CD14-positive monocyte (primary cell): ENCODE data around the gene DUSP12. TPM values are rescaled to one million over a fixed set of nuclear protein-coding genes. Genes with fewer than 3 reads are reported as not detected.

ENCODE experiments used
- DNase-seq, 3 donors: peaks; one replicate each; pipeline ENCODE4 v3.0.0-alpha.2; 2011 to 2022
- H2AFZ ChIP-seq: 2 replicates; pipeline ENCODE4 v1.6.0; 2012; ENCODE audit warnings: mild to moderate bottlenecking, low read depth, low read length, inconsistent platforms; ENCODE audit not compliant: insufficient read depth, poor library complexity, severe bottlenecking
- H3K27ac ChIP-seq, 2 donors: 1 replicate in 1 of 2; 2 replicates in 1 of 2; pipeline ENCODE4 v1.5.1; 2012 to 2013; ENCODE audit warnings: low read length in 2 of 2, control low read depth in 1 of 2, inconsistent platforms in 1 of 2, low read depth in 1 of 2, mild to moderate bottlenecking in 1 of 2
- H3K27me3 ChIP-seq, 2 donors: one replicate each; pipeline versions ENCODE4 v1.6.0 to v1.6.1; 2011 to 2013; ENCODE audit warnings: low read length in 2 of 2; ENCODE audit not compliant: control insufficient read depth in 2 of 2, insufficient read depth in 2 of 2
- H3K36me3 ChIP-seq, 2 donors: replicated peaks in 1 of 2; 1 replicate in 1 of 2; 2 replicates in 1 of 2; pipeline versions ENCODE4 v1.5.1 to v1.6.1; 2012 to 2013; ENCODE audit warnings: low read length in 2 of 2, control low read depth in 1 of 2, inconsistent platforms in 1 of 2, mild to moderate bottlenecking in 1 of 2; ENCODE audit not compliant: insufficient read depth in 2 of 2, control insufficient read depth in 1 of 2
- H3K4me1 ChIP-seq, 2 donors: 1 replicate in 1 of 2; 2 replicates in 1 of 2; pipeline versions ENCODE4 v1.5.1 to v1.6.1; 2012 to 2013; ENCODE audit warnings: low read length in 2 of 2, control low read depth in 1 of 2, inconsistent platforms in 1 of 2, mild to moderate bottlenecking in 1 of 2, moderate library complexity in 1 of 2; ENCODE audit not compliant: insufficient read depth in 2 of 2, control insufficient read depth in 1 of 2
- H3K4me2 ChIP-seq: replicated peaks from 2 replicates; pipeline ENCODE3; 2012; ENCODE audit warnings: low read length, moderate library complexity, mild to moderate bottlenecking; ENCODE audit not compliant: poor library complexity, severe bottlenecking; ENCODE audit errors: extremely low read depth
- H3K4me3 ChIP-seq, 3 experiments: fragments of 200-600 bp in 1 of 3; sonication (generic) in 1 of 3; replicated peaks in 1 of 3; 1 replicate in 2 of 3; 2 replicates in 1 of 3; pipeline ENCODE4 v1.5.1; 2011 to 2013; ENCODE audit warnings: low read length in 3 of 3, mild to moderate bottlenecking in 3 of 3, control low read depth in 2 of 3, low read depth in 2 of 3, inconsistent platforms in 1 of 3, moderate library complexity in 1 of 3
- H3K79me2 ChIP-seq: 2 replicates; pipeline ENCODE4 v1.6.0; 2012; ENCODE audit warnings: mild to moderate bottlenecking, control low read depth, inconsistent platforms, low read length, moderate library complexity; ENCODE audit not compliant: insufficient read depth
- H3K9ac ChIP-seq: 2 replicates; pipeline ENCODE4 v1.6.0; 2017; ENCODE audit warnings: low read length, mild to moderate bottlenecking; ENCODE audit not compliant: insufficient read depth, poor library complexity, severe bottlenecking
- H3K9me3 ChIP-seq, 2 donors: replicated peaks in 1 of 2; 1 replicate in 1 of 2; 2 replicates in 1 of 2; pipeline versions ENCODE4 v1.5.1 to v1.6.1; 2012 to 2013; ENCODE audit warnings: low read length in 2 of 2, control low read depth in 1 of 2; ENCODE audit not compliant: control insufficient read depth in 1 of 2, insufficient read depth in 1 of 2
- H4K20me1 ChIP-seq: 2 replicates; pipeline ENCODE4 v1.6.0; 2012; ENCODE audit warnings: mild to moderate bottlenecking, low read length, control low read depth, moderate library complexity; ENCODE audit not compliant: insufficient read depth
- H3K27ac Mint-ChIP-seq, 7 donors: one replicate each; pipeline ENCODE4 v1.8.0; 2020; ENCODE audit warnings: mild to moderate bottlenecking in 7 of 7, mixed read lengths in 7 of 7, moderate library complexity in 6 of 7, inconsistent platforms in 2 of 7
- H3K27me3 Mint-ChIP-seq, 3 donors: one replicate each; pipeline ENCODE4 v1.8.0; 2021 to 2022; ENCODE audit warnings: low read depth in 3 of 3, mild to moderate bottlenecking in 3 of 3, mixed read lengths in 3 of 3, moderate library complexity in 3 of 3, inconsistent platforms in 1 of 3
- H3K36me3 Mint-ChIP-seq, 2 donors: one replicate each; pipeline ENCODE4 v1.8.0; 2020; ENCODE audit warnings: mixed read lengths in 2 of 2, inconsistent platforms in 1 of 2, mild to moderate bottlenecking in 1 of 2
- H3K4me1 Mint-ChIP-seq: one replicate; pipeline ENCODE4 v1.8.0; 2020; ENCODE audit warnings: mild to moderate bottlenecking, mixed read lengths
- H3K4me3 Mint-ChIP-seq, 2 donors: one replicate each; pipeline ENCODE4 v1.8.0; 2020; ENCODE audit warnings: mild to moderate bottlenecking in 2 of 2, mixed read lengths in 2 of 2, moderate library complexity in 1 of 2
- H3K9me3 Mint-ChIP-seq, 7 donors: one replicate each; pipeline ENCODE4 v1.8.0; 2020 to 2022; ENCODE audit warnings: mixed read lengths in 7 of 7, mild to moderate bottlenecking in 6 of 7, moderate library complexity in 6 of 7, inconsistent platforms in 2 of 7
- WGBS: methylation state at CpG from one replicate; pipeline ENCODE4 v1.1.5; 2013; ENCODE audit warnings: missing lambda C conversion rate; ENCODE audit not compliant: insufficient coverage; 5-methylcytosine and 5-hydroxymethylcytosine counted together
- intact Hi-C, 2 donors: fragments of 100-400 bp; cut with micrococcal nuclease; formaldehyde crosslinking; loops; one replicate each; pipeline versions ENCODE4 v1.15.0 to v1.15.1; 2023
- polyA plus RNA-seq, 3 donors: library from polyadenylated mRNA; depleted of rRNA in 1 of 3; unstranded in 2 of 3; stranded (reverse) in 1 of 3; fragments of 300-500 nt in 2 of 3; fragments of >200 nt in 1 of 3; fragmentation: Illumina TruSeq in 2 of 3; gene quantifications; 1 replicate in 2 of 3; 2 replicates in 1 of 3; pipeline ENCODE4 v1.2.3, GENCODE V29; 2012 to 2021
- TF ChIP-seq, protein P1 (sequence below): fragments of 200-600 bp; IDR thresholded peaks from one replicate; pipeline ENCODE4 v1.8.0; 2022; ENCODE audit warnings: antibody characterized with exemption, mild to moderate bottlenecking

The DUSP12 gene
- polyA plus RNA-seq, 3 donors, result 19.0 to 32.0 (median 30.5) TPM

DNA sequence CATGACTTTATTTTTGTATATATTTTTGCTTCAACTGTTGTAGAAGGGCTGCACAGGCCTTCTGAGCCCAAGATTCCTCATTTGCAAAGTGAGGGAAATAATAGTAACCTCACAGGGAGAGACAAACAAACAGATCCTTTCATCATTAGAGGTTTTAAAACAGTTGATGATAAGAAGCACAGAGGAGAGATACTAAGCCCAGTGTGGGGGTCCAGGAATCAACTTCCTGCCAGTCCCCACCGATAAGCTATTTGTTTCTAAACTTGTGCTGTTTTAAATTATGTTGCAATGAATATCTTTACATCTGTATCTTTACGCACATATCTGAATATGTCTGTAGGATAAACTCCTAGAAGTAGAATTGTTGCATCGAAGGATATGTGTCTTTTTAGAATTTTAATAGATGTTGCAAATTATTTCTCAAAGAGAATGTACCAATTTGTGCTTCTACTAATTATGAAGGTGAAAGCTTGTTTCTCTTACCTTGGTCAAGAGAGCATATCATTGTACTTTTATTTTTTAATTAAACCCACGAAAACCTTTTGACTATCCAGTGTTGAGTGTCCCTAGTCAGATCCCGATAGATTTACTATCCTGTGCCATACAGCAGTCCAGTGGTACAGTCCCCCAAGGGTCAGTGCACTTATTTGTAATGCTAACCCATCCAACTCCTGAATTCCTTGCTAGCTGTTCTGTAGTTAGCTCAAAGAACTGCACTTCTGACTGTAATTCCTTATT lies 17.4 kb upstream of the DUSP12 start:
- no peaks in the 10 kb centered on the region for H4K20me1 ChIP-seq
- WGBS, result 100% methylated on average over 1 of the region's 5 CpGs
- Mint-ChIP-seq H3K4me1 (peaks cover 28% of the 10 kb centered on the region), H3K9me3 (peaks cover 0 to 16% (median 5%) of the 10 kb centered on the region in 7 donors), H3K36me3 (peaks cover 2 to 5% of the 10 kb centered on the region in 2 donors), H3K4me3 (peak overlapping the region in 1 of 2 donors; percentile 36), H3K27ac (no peak overlapping the region), H3K27me3 (peaks cover 71 to 92% (median 92%) of the 10 kb centered on the region in 3 donors)
- H2AFZ ChIP-seq, result no peak overlapping the region
- DNase-seq, result no peak
- H3K4me3 ChIP-seq, result no peak overlapping the region
- H3K9ac ChIP-seq, result no peak overlapping the region
- H3K27me3 ChIP-seq, result peaks cover 79 to 95% of the 10 kb centered on the region in 2 donors
- H3K4me1 ChIP-seq, result peaks cover 12 to 30% of the 10 kb centered on the region in 2 donors
- no peak overlapping the region for H3K27ac ChIP-seq
- H3K36me3 ChIP-seq, result no peaks in the 10 kb centered on the region
- H3K79me2 ChIP-seq, result no peaks in the 10 kb centered on the region
- H3K9me3 ChIP-seq, result no peaks in the 10 kb centered on the region
- TF ChIP-seq, protein P1, sequence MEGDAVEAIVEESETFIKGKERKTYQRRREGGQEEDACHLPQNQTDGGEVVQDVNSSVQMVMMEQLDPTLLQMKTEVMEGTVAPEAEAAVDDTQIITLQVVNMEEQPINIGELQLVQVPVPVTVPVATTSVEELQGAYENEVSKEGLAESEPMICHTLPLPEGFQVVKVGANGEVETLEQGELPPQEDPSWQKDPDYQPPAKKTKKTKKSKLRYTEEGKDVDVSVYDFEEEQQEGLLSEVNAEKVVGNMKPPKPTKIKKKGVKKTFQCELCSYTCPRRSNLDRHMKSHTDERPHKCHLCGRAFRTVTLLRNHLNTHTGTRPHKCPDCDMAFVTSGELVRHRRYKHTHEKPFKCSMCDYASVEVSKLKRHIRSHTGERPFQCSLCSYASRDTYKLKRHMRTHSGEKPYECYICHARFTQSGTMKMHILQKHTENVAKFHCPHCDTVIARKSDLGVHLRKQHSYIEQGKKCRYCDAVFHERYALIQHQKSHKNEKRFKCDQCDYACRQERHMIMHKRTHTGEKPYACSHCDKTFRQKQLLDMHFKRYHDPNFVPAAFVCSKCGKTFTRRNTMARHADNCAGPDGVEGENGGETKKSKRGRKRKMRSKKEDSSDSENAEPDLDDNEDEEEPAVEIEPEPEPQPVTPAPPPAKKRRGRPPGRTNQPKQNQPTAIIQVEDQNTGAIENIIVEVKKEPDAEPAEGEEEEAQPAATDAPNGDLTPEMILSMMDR, result no peak
- intact Hi-C loops, result no loop called here
- H3K4me2 ChIP-seq, result no peak overlapping the region

- H3K27me3 Mint-ChIP-seq, result peaks cover 57 to 90% (median 84%) of the 10 kb centered on the region in 3 donors
- no peaks in the 10 kb centered on the region for H3K36me3 Mint-ChIP-seq
- Histone ChIP-seq H3K9me3 (no peaks in the 10 kb centered on the region), H4K20me1 (no peaks in the 10 kb centered on the region), H3K4me3 (no peak overlapping the region), H3K4me1 (peaks cover 11 to 28% of the 10 kb centered on the region in 2 donors), H3K79me2 (no peaks in the 10 kb centered on the region), H3K9ac (no peak overlapping the region), H3K36me3 (no peaks in the 10 kb centered on the region), H2AFZ (no peak overlapping the region), H3K27ac (no peak overlapping the region), H3K27me3 (peaks cover 76 to 91% of the 10 kb centered on the region in 2 donors), H3K4me2 (no peak overlapping the region)
- H3K4me3 Mint-ChIP-seq, result peak overlapping the region in 1 of 2 donors; percentile 54
- H3K27ac Mint-ChIP-seq, result no peak overlapping the region
- peaks cover 0 to 13% (median 2%) of the 10 kb centered on the region in 7 donors for H3K9me3 Mint-ChIP-seq
- H3K4me1 Mint-ChIP-seq, result peaks cover 26% of the 10 kb centered on the region
- peak; percentile 41 to 78 (median 77) for DNase-seq
- intact Hi-C loops, result no loop called here
- WGBS, result no CpG with 5 or more reads among the region's 1 CpG
- TF ChIP-seq, protein P1, result no peak
These were observed 16.1 kb upstream of the DUSP12 start for GRCh38 chr1:161733526-161733925.
